Heart left ventricle (tissue), 16 donors: ENCODE data around the gene ODF2L. TPM values are rescaled to one million over a fixed set of nuclear protein-coding genes. Genes with fewer than 3 reads are reported as not detected.
A peak's percentile ranks its signal among the peaks of the same experiment; 100 is the strongest.

Experiments
- ATAC-seq, 4 donors: fragments of 200-7000 bp; cut with Tn5 transposase; one replicate each; pipeline ENCODE4 v1.9.1; 2020 to 2022; ENCODE audit warnings: moderate library complexity in 4 of 4, mild to moderate bottlenecking in 3 of 4, moderate number of reproducible peaks in 1 of 4
- DNase-seq, 5 donors: peaks; one replicate each; pipeline ENCODE4 v3.0.0-alpha.2; 2020
- H3K27ac ChIP-seq, 12 donors: fragments of 200-600 bp; sonication (generic) in 4 of 12; one replicate each; pipeline versions ENCODE4 v1.5.0 to v1.8.0; 2016 to 2022; ENCODE audit warnings: mild to moderate bottlenecking in 2 of 12
- H3K27me3 ChIP-seq, 9 donors: fragments of 200-600 bp; sonication (generic) in 2 of 9; one replicate each; pipeline versions ENCODE4 v1.5.1 to v1.8.0; 2016 to 2022; ENCODE audit warnings: mild to moderate bottlenecking in 3 of 9
- H3K36me3 ChIP-seq, 9 donors: fragments of 200-600 bp; sonication (generic) in 2 of 9; one replicate each; pipeline versions ENCODE4 v1.5.0 to v1.8.0; 2018 to 2022; ENCODE audit warnings: mild to moderate bottlenecking in 2 of 9
- H3K4me1 ChIP-seq, 12 donors: fragments of 200-600 bp; sonication (generic) in 4 of 12; one replicate each; pipeline versions ENCODE4 v1.5.0 to v1.8.0; 2016 to 2022; ENCODE audit warnings: mild to moderate bottlenecking in 3 of 12
- H3K4me3 ChIP-seq, 12 donors: fragments of 200-600 bp; sonication (generic) in 4 of 12; one replicate each; pipeline versions ENCODE4 v1.5.0 to v1.8.0; 2017 to 2022; ENCODE audit warnings: mild to moderate bottlenecking in 9 of 12, moderate library complexity in 4 of 12
- H3K9me3 ChIP-seq, 12 donors: fragments of 200-600 bp; sonication (generic) in 4 of 12; one replicate each; pipeline versions ENCODE4 v1.5.0 to v1.8.0; 2016 to 2022; ENCODE audit warnings: mild to moderate bottlenecking in 1 of 12
- CTCF ChIP-seq, 12 donors: fragments of 200-600 bp; sonication (generic) in 4 of 12; IDR thresholded peaks; one replicate each; pipeline versions ENCODE4 v1.5.0 to v1.8.0; 2018 to 2022; ENCODE audit warnings: antibody characterized with exemption in 12 of 12, mild to moderate bottlenecking in 5 of 12
- POLR2A ChIP-seq, 2 donors: fragments of 450-650 bp; IDR thresholded peaks; one replicate each; pipeline ENCODE4 v1.6.1; 2017; ENCODE audit warnings: antibody characterized with exemption in 2 of 2, mild to moderate bottlenecking in 2 of 2, moderate library complexity in 2 of 2
- WGBS, 4 donors: extraction: QIAGEN DNeasy Blood & Tissue Kit in 2 of 4; methylation state at CpG; one replicate each; pipeline versions ENCODE4 v1.1.5 to v1.1.7; 2013 to 2018; 5-methylcytosine and 5-hydroxymethylcytosine counted together
- intact Hi-C, 10 donors: fragments of 100-400 bp; cut with DNase I; formaldehyde crosslinking; loops; one replicate each; pipeline versions ENCODE4 v1.11.1 to v1.14.2; 2022
- polyA plus RNA-seq, 2 donors: library from polyadenylated mRNA; stranded (reverse); fragments of 200-250 nt; gene quantifications; one replicate each; pipeline ENCODE4 v1.2.3, GENCODE V29; 2013
- total RNA-seq, 9 donors: library from RNA; depleted of rRNA in 2 of 9; stranded (reverse); fragments of >200 nt in 2 of 9; fragmentation: NEBNext Ultra II Directional in 3 of 9; extraction: Animal tissue kit (Norgen Biotek cat#: 25700) in 3 of 9; gene quantifications; one replicate each; pipeline versions ENCODE4 v1.1.0 to v1.2.4, GENCODE V29; 2016 to 2023
- donor health status: ischemic (EF 13 %, LVEDD 7.1; RV severe dilation, severe dysfunction).
- donor health status: healthy with polysubstance abuse.
- donor health status: DM: no; HTN: yes; CAD: no.
- donor health status: DM: no; HTN: no; CAD: no.
- donor health status: ischemic (EF 25% LVEDD 6.9; RV normal size, moderate dysfunction).
- donor health status: ischemic (EF 25% LVEDD 5.7; RV mildly dilated, moderate dysfunction).
- donor health status: healthy.
- donor health status: DM: yes; HTN: yes; CAD: no.
- donor health status: ischemic (EF 35%, LVEDD 5.7; RV mildly dilated, moderate dysfunction).
- donor health status: nonischemic (EF 11% LVEDD 7.7; RV severe dilation, severe dysfunction).
- donor health status: DM: yes; HTN: yes; CAD: no.
- donor health status: PGD.
- donor health status: ischemic (EF 29% LVEDD 5.4; RV normal size, mild dysfunction).
- donor health status: nonischemic (EF 23%, LVEDD 6.1; RV moderate dilation, normal function).

The ODF2L gene
- total and polyA plus RNA-seq, 11 donors, result 6.2 to 23.7 (median 12.3) TPM

- Histone ChIP-seq H3K9me3 (peaks cover 0 to 6% (median 0%) of the 10 kb centered on the region in 12 donors), H3K4me1 (no peaks in the 10 kb centered on the region), H3K27me3 (no peaks in the 10 kb centered on the region), H3K27ac (peak overlapping the region in 1 of 12 donors; percentile 64), H3K36me3 (no peaks in the 10 kb centered on the region), H3K4me3 (no peak overlapping the region)
- DNase-seq, result no peak
- intact Hi-C loops, result no loop called here
- ATAC-seq, result no peak
- 87 to 94% (median 92%) methylated on average over 7 of the region's 7 CpGs for WGBS, 4 donors
- TF ChIP-seq CTCF (IDR thresholded peaks at IDR 0.05) (no peak), POLR2A (IDR thresholded peaks at IDR 0.05) (no peak)
These were observed 56.2 kb downstream of the ODF2L start for GRCh38 chr1:86339906-86340305.

GRCh38 chr1:86339014-86339812 lies 56.9 kb downstream of the ODF2L start:
- Histone ChIP-seq H3K27me3 (no peaks in the 10 kb centered on the region), H3K4me1 (no peaks in the 10 kb centered on the region), H3K9me3 (peaks cover 0 to 4% (median 0%) of the 10 kb centered on the region in 12 donors), H3K27ac (peak overlapping the region in 1 of 12 donors; percentile 64), H3K36me3 (no peaks in the 10 kb centered on the region), H3K4me3 (no peak overlapping the region)
- DNase-seq (peak in 1 of 5 donors; percentile 28), ATAC-seq (peak in 1 of 4 donors; percentile 34)
- intact Hi-C loops, result no loop called here
- TF ChIP-seq POLR2A (IDR thresholded peaks at IDR 0.05) (no peak), CTCF (IDR thresholded peaks at IDR 0.05) (no peak)
- 53 to 60% (median 56%) methylated on average over 7 of the region's 7 CpGs for WGBS, 4 donors

- DNase-seq, result no peak
- Histone ChIP-seq H3K9me3 (peaks cover 0 to 6% (median 0%) of the 10 kb centered on the region in 12 donors), H3K27ac (no peak overlapping the region), H3K4me3 (no peak overlapping the region), H3K36me3 (no peaks in the 10 kb centered on the region), H3K4me1 (no peaks in the 10 kb centered on the region), H3K27me3 (no peaks in the 10 kb centered on the region)
- intact Hi-C loops, result no loop called here
- TF ChIP-seq CTCF (IDR thresholded peaks at IDR 0.05), result no peak
- no peak for TF ChIP-seq POLR2A (IDR thresholded peaks at IDR 0.05)
- 68 to 74% (median 71%) methylated on average over 1 of the region's 1 CpG for WGBS, 4 donors
- no peak for ATAC-seq
These were observed 60.2 kb downstream of the ODF2L start for GRCh38 chr1:86335916-86336315.

- Histone ChIP-seq H3K9me3 (no peaks in the 10 kb centered on the region), H3K27me3 (no peaks in the 10 kb centered on the region), H3K4me1 (no peaks in the 10 kb centered on the region), H3K36me3 (no peaks in the 10 kb centered on the region), H3K27ac (no peak overlapping the region), H3K4me3 (no peak overlapping the region)
- DNase-seq (no peak), ATAC-seq (no peak)
- intact Hi-C loops, result no loop called here
- TF ChIP-seq CTCF (IDR thresholded peaks at IDR 0.05) (no peak), POLR2A (IDR thresholded peaks at IDR 0.05) (no peak)
These were observed 70.9 kb downstream of the ODF2L start for GRCh38 chr1:86325264-86325663.
